GM10248 (cell line): Measurements from ENCODE around the gene NALCN.

Source experiments
- CTCF ChIA-PET: fragments of 300-600 bp; sonication (Branson Sonifier 250); formaldehyde crosslinking; extraction: SDS; loops from one replicate; lab custom pipeline; 2021; ENCODE audit warnings: antibody characterized with exemption; lab: Yijun Ruan, JAX
- POLR2A ChIA-PET: fragments of 350-650 bp; sonication (Branson Sonifier 250); formaldehyde crosslinking; extraction: SDS; loops from one replicate; lab custom pipeline; 2020; ENCODE audit warnings: antibody characterized with exemption; lab: Yijun Ruan, JAX
- DNase-seq: peaks from one replicate; pipeline ENCODE4 v3.0.0; 2012; ENCODE audit errors: extremely low spot score
- CTCF ChIP-seq: IDR thresholded peaks from 2 replicates; pipeline ENCODE4 v1.5.1; 2012; ENCODE audit warnings: mild to moderate bottlenecking, low read depth; ENCODE audit errors: extremely low read depth, missing control alignments, control extremely low read depth

The NALCN gene

DNA sequence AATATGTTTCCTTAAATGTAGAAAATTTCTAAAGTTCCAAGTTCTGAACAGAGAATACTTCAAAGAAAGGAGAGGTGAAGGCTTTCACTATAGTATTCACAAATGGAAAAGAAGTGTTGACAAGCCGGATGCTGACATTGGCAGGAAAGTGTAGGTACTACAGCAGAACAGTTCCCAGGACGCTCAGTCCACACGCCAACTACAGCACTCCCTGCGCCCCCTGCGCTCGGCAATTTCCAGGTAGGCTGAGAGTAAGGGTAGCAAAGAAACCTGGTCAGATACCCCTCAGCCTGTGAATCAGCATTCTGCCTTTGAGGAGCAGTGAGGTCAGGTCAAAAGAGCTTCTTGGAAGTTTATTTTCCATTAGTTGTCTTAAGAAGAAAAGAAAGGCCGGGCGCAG lies 115.3 kb downstream of the NALCN start:
- DNase-seq: no peak
- CTCF ChIA-PET: no interaction called here

GRCh38 chr13:101300531-101300930 lies 115.8 kb downstream of the NALCN start:
- no peak for TF ChIP-seq CTCF
- CTCF ChIA-PET: no interaction called here
- POLR2A ChIA-PET: no interaction called here
- no peak for DNase-seq

More for the DNA sequence above, 115.3 kb downstream of the NALCN start:
- POLR2A ChIA-PET: no interaction called here
- no peak for TF ChIP-seq CTCF

- TF ChIP-seq CTCF: no peak
- POLR2A ChIA-PET: no interaction called here
- DNase-seq: no peak
- CTCF ChIA-PET: interaction anchor here (0.8 to 1.4 kb wide), 5 partner anchors 10 to 153 kb away, joined by 3 to 4 read pairs (median 3); no protein-coding TSS in a partner anchor
These were observed 117.8 kb downstream of the NALCN start for GRCh38 chr13:101298517-101298916.

GRCh38 chr13:101297794-101298193 lies 118.5 kb downstream of the NALCN start:
- ChIA-PET POLR2A (no interaction called here), CTCF (interaction anchor here (0.8 to 1.4 kb wide), 4 partner anchors 10 to 153 kb away, joined by 3 to 4 read pairs (median 3); no protein-coding TSS in a partner anchor)
- TF ChIP-seq CTCF: no peak

GRCh38 chr13:101292711-101293110 lies 123.6 kb downstream of the NALCN start:
- ChIA-PET CTCF (no interaction called here), POLR2A (no interaction called here)
- no peak for TF ChIP-seq CTCF
- no peak for DNase-seq

More at GRCh38 chr13:101297794-101298193, 118.5 kb downstream of the NALCN start:
- DNase-seq: no peak

- no peak for TF ChIP-seq CTCF
- POLR2A ChIA-PET: no interaction called here
- no peak for DNase-seq
- CTCF ChIA-PET: interaction anchor here (1.8 kb wide), 1 partner anchor 11 kb away, joined by 6 read pairs; no protein-coding TSS in a partner anchor
These were observed 124.4 kb downstream of the NALCN start for GRCh38 chr13:101291646-101292515.
